GM18870 (cell line): ENCODE data around the gene RFX3.

Source experiments
- ATAC-seq: cut with Tn5 transposase; IDR thresholded peaks from one replicate; pipeline ENCODE4 v1.9.1; 2021; ENCODE audit warnings: moderate library complexity; ENCODE audit not compliant: unreplicated experiment

Gene RFX3

GRCh38 chr9:3237121-3237520 lies 288.7 kb downstream of the RFX3 start:
- no peak for ATAC-seq

GRCh38 chr9:3235497-3235896 lies 290.3 kb downstream of the RFX3 start:
- no peak for ATAC-seq

- ATAC-seq = no peak
These were observed 300.9 kb downstream of the RFX3 start for GRCh38 chr9:3224931-3225330.

GRCh38 chr9:3215658-3216057 lies 310.1 kb downstream of the RFX3 start:
- no peak for ATAC-seq

- ATAC-seq = no peak
These were observed 311.1 kb downstream of the RFX3 start for GRCh38 chr9:3214741-3215140.

- no peak for ATAC-seq
These were observed 320.2 kb downstream of the RFX3 start for GRCh38 chr9:3205421-3206095.

- ATAC-seq = no peak
These were observed 325.4 kb downstream of the RFX3 start for GRCh38 chr9:3200331-3200774.

- ATAC-seq = no peak
These were observed 332.0 kb downstream of the RFX3 start for GRCh38 chr9:3193791-3194190.

- ATAC-seq = no peak
These were observed 334.1 kb downstream of the RFX3 start for GRCh38 chr9:3191715-3192114.

- no peak for ATAC-seq
These were observed 336.5 kb downstream of the RFX3 start for GRCh38 chr9:3189113-3189861.

GRCh38 chr9:3186751-3187150 lies 339.1 kb downstream of the RFX3 start:
- ATAC-seq = no peak

- ATAC-seq = no peak
These were observed 344.5 kb downstream of the RFX3 start for GRCh38 chr9:3181049-3181953.

GRCh38 chr9:3180696-3181048 lies 345.1 kb downstream of the RFX3 start:
- ATAC-seq = no peak

- ATAC-seq = no peak
These were observed 346.1 kb downstream of the RFX3 start for GRCh38 chr9:3179711-3180110.

- no peak for ATAC-seq
These were observed 347.9 kb downstream of the RFX3 start for GRCh38 chr9:3177936-3178335.

- no peak for ATAC-seq
These were observed 348.5 kb downstream of the RFX3 start for GRCh38 chr9:3177146-3177761.

- no peak for ATAC-seq
These were observed 352.4 kb downstream of the RFX3 start for GRCh38 chr9:3173374-3173773.

- ATAC-seq = no peak
These were observed 355.0 kb downstream of the RFX3 start for GRCh38 chr9:3170819-3171218.
